ENCODE data around the gene HTR6.

- TF ChIP-seq CTCF (IDR thresholded peaks at IDR 0.05) (no peak), EP300 (IDR thresholded peaks at IDR 0.05) (no peak), POLR2A (IDR thresholded peaks at IDR 0.05) (no peak)
Observed at GRCh38 chr1:19654886-19655717, 9.6 kb upstream of the HTR6 start.

Measured in tibial nerve (tissue), 4 donors.